PC-9 (cell line): ENCODE measurements around the gene OIT3. TPM values are rescaled to one million over a fixed set of nuclear protein-coding genes. Genes with fewer than 3 reads are reported as not detected.
A peak's percentile ranks its signal among the peaks of the same experiment; 100 is the strongest.

Experiments
- BruUV-seq: library from RNA; stranded (reverse); fragments of 400-500 nt; replicated peaks from 2 replicates; lab custom pipeline; 2021; lab: Mats Ljungman, UMichigan
- CTCF ChIA-PET: fragments of 300-600 bp; sonication (Branson Sonifier 250); formaldehyde crosslinking; loops from one replicate; lab custom pipeline; 2022; ENCODE audit warnings: antibody characterized with exemption; lab: Charles Lee
- POLR2A ChIA-PET: fragments of 300-600 bp; sonication (Branson Sonifier 250); formaldehyde crosslinking; loops from one replicate; lab custom pipeline; 2022; ENCODE audit warnings: antibody characterized with exemption; ENCODE audit not compliant: unreplicated experiment; lab: Charles Lee
- DNase-seq, 2 experiments: peaks; one replicate each; pipeline versions ENCODE4 v3.0.0 to v3.0.0-alpha.2; 2015 to 2022; ENCODE audit warnings: mixed read lengths in 1 of 2
- H2AFZ ChIP-seq: fragments of 200-600 bp; sonication (generic); 2 replicates; pipeline ENCODE4 v1.8.1; 2017; ENCODE audit warnings: antibody characterized with exemption
- H3F3A ChIP-seq: fragments of 200-600 bp; sonication (generic); 2 replicates; pipeline ENCODE4 v1.8.1; 2017; ENCODE audit warnings: antibody characterized with exemption, mild to moderate bottlenecking, low read depth; ENCODE audit not compliant: insufficient read depth
- H3K27ac ChIP-seq: fragments of 200-600 bp; sonication (generic); 2 replicates; pipeline ENCODE4 v1.6.1; 2016; ENCODE audit warnings: mixed run types
- H3K27me3 ChIP-seq: fragments of 200-600 bp; sonication (generic); 2 replicates; pipeline ENCODE4 v1.6.1; 2016; ENCODE audit warnings: low read depth, mixed run types; ENCODE audit not compliant: insufficient read depth
- H3K36me3 ChIP-seq: fragments of 200-600 bp; sonication (generic); 2 replicates; pipeline ENCODE4 v1.6.1; 2016; ENCODE audit warnings: low read depth, mixed run types
- H3K4me1 ChIP-seq: fragments of 200-600 bp; sonication (generic); replicated peaks from 2 replicates; pipeline ENCODE4 v1.6.1; 2016; ENCODE audit warnings: mixed run types; ENCODE audit not compliant: insufficient read depth
- H3K4me2 ChIP-seq: fragments of 200-600 bp; sonication (generic); 2 replicates; pipeline ENCODE4 v1.6.1; 2017; ENCODE audit warnings: mixed run types
- H3K4me3 ChIP-seq: fragments of 200-600 bp; sonication (generic); 2 replicates; pipeline ENCODE4 v1.6.1; 2016; ENCODE audit warnings: mixed run types
- H3K79me2 ChIP-seq: fragments of 200-600 bp; sonication (generic); 2 replicates; pipeline ENCODE4 v1.6.1; 2017; ENCODE audit warnings: low read depth, mixed run types
- H3K9me2 ChIP-seq: fragments of 200-600 bp; sonication (generic); 2 replicates; pipeline ENCODE4 v1.8.1; 2017; ENCODE audit warnings: mild to moderate bottlenecking; ENCODE audit not compliant: insufficient read depth
- H3K9me3 ChIP-seq: fragments of 200-600 bp; sonication (generic); 2 replicates; pipeline ENCODE4 v1.8.1; 2016; ENCODE audit warnings: low read depth; ENCODE audit not compliant: insufficient read depth
- H4K20me1 ChIP-seq: fragments of 200-600 bp; sonication (generic); 2 replicates; pipeline ENCODE4 v1.8.1; 2017; ENCODE audit not compliant: insufficient read depth
- EZH2 ChIP-seq: fragments of 200-600 bp; sonication (generic); IDR thresholded peaks from 2 replicates; pipeline ENCODE4 v1.8.0; 2017; ENCODE audit warnings: antibody characterized with exemption, low read depth
- intact Hi-C: fragments of 100-400 bp; cut with micrococcal nuclease; formaldehyde crosslinking; loops from one replicate; pipeline ENCODE4 v1.10.0; 2022; ENCODE audit not compliant: unreplicated experiment
- total RNA-seq: library from RNA; stranded (reverse); gene quantifications from 2 replicates; pipeline ENCODE4 v1.2.3, GENCODE V29; 2021
- TF ChIP-seq, protein P1 (sequence below): fragments of 200-600 bp; sonication (generic); conservative IDR thresholded peaks from 2 replicates; pipeline ENCODE4 v1.6.1; 2017; ENCODE audit warnings: mixed run types, antibody characterized with exemption, mild to moderate bottlenecking, moderate library complexity

Gene OIT3
- total RNA-seq, 1 experiment from 2014 or later: 0.28 TPM

- H3K36me3 ChIP-seq: 0 out of 2 replicates have a peak, but pooled peaks cover 9% of the 10 kb centered on the region
- H2AFZ ChIP-seq: no peak overlapping the region
- intact Hi-C loops: no loop called here
- ChIA-PET CTCF (no interaction called here), POLR2A (no interaction called here)
- H3F3A ChIP-seq: 0 out of 2 replicates have a peak, but pooled peaks cover 6% of the 10 kb centered on the region
- no peaks in the 10 kb centered on the region for H4K20me1 ChIP-seq
- no peaks in the 10 kb centered on the region for H3K27me3 ChIP-seq
- no peaks in the 10 kb centered on the region for H3K79me2 ChIP-seq
- no TSS peak for BruUV-seq
- no peaks in the 10 kb centered on the region for H3K4me1 ChIP-seq
- H3K4me2 ChIP-seq: no peak overlapping the region
- no peak overlapping the region for H3K27ac ChIP-seq
- no peaks in the 10 kb centered on the region for H3K9me2 ChIP-seq
- TF ChIP-seq, protein P1, sequence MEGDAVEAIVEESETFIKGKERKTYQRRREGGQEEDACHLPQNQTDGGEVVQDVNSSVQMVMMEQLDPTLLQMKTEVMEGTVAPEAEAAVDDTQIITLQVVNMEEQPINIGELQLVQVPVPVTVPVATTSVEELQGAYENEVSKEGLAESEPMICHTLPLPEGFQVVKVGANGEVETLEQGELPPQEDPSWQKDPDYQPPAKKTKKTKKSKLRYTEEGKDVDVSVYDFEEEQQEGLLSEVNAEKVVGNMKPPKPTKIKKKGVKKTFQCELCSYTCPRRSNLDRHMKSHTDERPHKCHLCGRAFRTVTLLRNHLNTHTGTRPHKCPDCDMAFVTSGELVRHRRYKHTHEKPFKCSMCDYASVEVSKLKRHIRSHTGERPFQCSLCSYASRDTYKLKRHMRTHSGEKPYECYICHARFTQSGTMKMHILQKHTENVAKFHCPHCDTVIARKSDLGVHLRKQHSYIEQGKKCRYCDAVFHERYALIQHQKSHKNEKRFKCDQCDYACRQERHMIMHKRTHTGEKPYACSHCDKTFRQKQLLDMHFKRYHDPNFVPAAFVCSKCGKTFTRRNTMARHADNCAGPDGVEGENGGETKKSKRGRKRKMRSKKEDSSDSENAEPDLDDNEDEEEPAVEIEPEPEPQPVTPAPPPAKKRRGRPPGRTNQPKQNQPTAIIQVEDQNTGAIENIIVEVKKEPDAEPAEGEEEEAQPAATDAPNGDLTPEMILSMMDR: no peak
- no peak for TF ChIP-seq EZH2
- H3K9me3 ChIP-seq: no peaks in the 10 kb centered on the region
- no peak overlapping the region for H3K4me3 ChIP-seq
- no peak for DNase-seq
These were observed 30.6 kb upstream of the OIT3 start for GRCh38 chr10:72862957-72863356.

GRCh38 chr10:72875250-72876055 is 18.1 kb upstream of the OIT3 start:
- TF ChIP-seq EZH2: no peak
- TF ChIP-seq, protein P1: peak; percentile 79
- Histone ChIP-seq H3F3A (peaks cover 21% of the 10 kb centered on the region), H2AFZ (no peak overlapping the region), H3K4me3 (no peak overlapping the region), H3K27ac (no peak overlapping the region), H3K4me2 (no peak overlapping the region), H4K20me1 (no peaks in the 10 kb centered on the region), H3K9me3 (peaks cover 13% of the 10 kb centered on the region), H3K79me2 (no peaks in the 10 kb centered on the region), H3K36me3 (peaks cover 12% of the 10 kb centered on the region; the same call in 1 of the 2 replicates), H3K4me1 (no peaks in the 10 kb centered on the region), H3K27me3 (no peaks in the 10 kb centered on the region), H3K9me2 (no peaks in the 10 kb centered on the region)
- intact Hi-C loops: loop anchor here (2.0 to 10.0 kb wide), 3 partner anchors 187 to 511 kb away; no protein-coding TSS in a partner anchor
- BruUV-seq: no TSS peak
- DNase-seq: peak; percentile 18 to 53
- ChIA-PET CTCF (no interaction called here), POLR2A (interaction anchor here (0.6 kb wide), 1 partner anchor 927 kb away, joined by 4 read pairs; no protein-coding TSS in a partner anchor)

DNA sequence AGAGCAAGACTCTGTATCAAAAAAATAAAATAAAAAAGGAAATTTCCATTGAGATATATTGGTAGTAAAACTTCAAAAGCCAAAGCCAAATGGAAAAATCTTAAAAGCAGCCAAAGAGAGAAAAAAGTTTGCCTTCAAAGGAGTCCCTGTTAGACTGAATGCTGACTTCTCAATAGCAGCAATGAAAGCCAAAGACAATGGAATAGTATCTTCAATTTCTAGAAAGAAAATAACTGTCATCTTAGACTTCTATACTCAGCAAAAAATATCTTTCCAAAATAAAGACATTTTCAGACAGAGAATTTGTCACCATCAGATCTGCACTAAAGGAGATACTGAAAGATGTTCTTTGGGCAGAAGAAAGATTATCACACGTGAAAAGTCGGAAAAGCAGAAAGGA is 14.3 kb upstream of the OIT3 start:
- TF ChIP-seq, protein P1: no peak
- TF ChIP-seq EZH2: no peak
- Histone ChIP-seq H3K79me2 (no peaks in the 10 kb centered on the region), H3K27me3 (no peaks in the 10 kb centered on the region), H3K4me3 (no peak overlapping the region), H3K27ac (no peak overlapping the region), H3K4me1 (no peaks in the 10 kb centered on the region), H4K20me1 (no peaks in the 10 kb centered on the region), H3K4me2 (no peak overlapping the region), H2AFZ (no peak overlapping the region), H3F3A (peaks cover 15% of the 10 kb centered on the region; the same call in 1 of the 2 replicates), H3K9me2 (no peaks in the 10 kb centered on the region), H3K9me3 (peaks cover 13% of the 10 kb centered on the region), H3K36me3 (peaks cover 14% of the 10 kb centered on the region)
- no peak for DNase-seq
- no TSS peak for BruUV-seq
- POLR2A ChIA-PET: no interaction called here
- CTCF ChIA-PET: no interaction called here
- intact Hi-C loops: loop anchor here (5.0 to 10.0 kb wide), 2 partner anchors 183 to 276 kb away; no protein-coding TSS in a partner anchor
